Stimulated activated CD8-positive, alpha-beta memory T cell treated with anti-CD3 and anti-CD28 coated beads, Interleukin-7, amount 100 ng/mL, for 4 hours (primary cell): ENCODE data around the gene LAMC1.
"Not testable (repeated sequence)": the region's sequence is repeated elsewhere in the genome, so short reads cannot be mapped to it uniquely, and the experiment has no call there.

Experiments
- DNase-seq, 2 donors: peaks; one replicate each; pipeline ENCODE4 v3.0.0-alpha.2; 2020; ENCODE audit warnings: low read depth in 2 of 2

LAMC1 gene

GRCh38 chr1:183043872-183044854 is 20.9 kb downstream of the LAMC1 start:
- no peak for DNase-seq

GRCh38 chr1:183044893-183045649 is 21.9 kb downstream of the LAMC1 start:
- DNase-seq, result no peak

GRCh38 chr1:183048087-183049085 is 25.2 kb downstream of the LAMC1 start:
- no peak for DNase-seq

GRCh38 chr1:183051546-183051945 is 28.3 kb downstream of the LAMC1 start:
- no peak for DNase-seq

GRCh38 chr1:183052861-183053260 is 29.6 kb downstream of the LAMC1 start:
- no peak for DNase-seq

GRCh38 chr1:183058851-183059502 is 35.8 kb downstream of the LAMC1 start:
- no peak for DNase-seq

GRCh38 chr1:183061194-183061593 is 38.0 kb downstream of the LAMC1 start:
- no peak for DNase-seq

- DNase-seq, result no peak
Measured at GRCh38 chr1:183063349-183063748, 40.1 kb downstream of the LAMC1 start.

GRCh38 chr1:183065168-183065706 is 42.0 kb downstream of the LAMC1 start:
- no peak for DNase-seq

- not testable (repeated sequence) for DNase-seq
Measured at GRCh38 chr1:183066432-183066831, 43.2 kb downstream of the LAMC1 start.

GRCh38 chr1:183069562-183070216 is 46.5 kb downstream of the LAMC1 start:
- DNase-seq, result no peak

GRCh38 chr1:183070234-183070922 is 47.2 kb downstream of the LAMC1 start:
- DNase-seq, result no peak

- no peak for DNase-seq
Measured at GRCh38 chr1:183070923-183071618, 47.9 kb downstream of the LAMC1 start.

- not testable (repeated sequence) for DNase-seq
Measured at GRCh38 chr1:183072595-183072994, 49.4 kb downstream of the LAMC1 start.

- no peak for DNase-seq
Measured at GRCh38 chr1:183073320-183073719, 50.1 kb downstream of the LAMC1 start.

- no peak for DNase-seq
Measured at GRCh38 chr1:183074215-183074614, 51.0 kb downstream of the LAMC1 start.

GRCh38 chr1:183075861-183076260 is 52.6 kb downstream of the LAMC1 start:
- no peak for DNase-seq

GRCh38 chr1:183077097-183077496 is 53.9 kb downstream of the LAMC1 start:
- DNase-seq, result no peak
